ENCODE results near the gene OSTM1. TPM values are rescaled to one million over a fixed set of nuclear protein-coding genes. Genes with fewer than 3 reads are reported as not detected.
"Not testable (repeated sequence)": the region's sequence is repeated elsewhere in the genome, so short reads cannot be mapped to it uniquely, and the experiment has no call there.

The OSTM1 gene
- total RNA-seq, 2 experiments from 2014 or later: 7.1 to 7.5 TPM

DNA sequence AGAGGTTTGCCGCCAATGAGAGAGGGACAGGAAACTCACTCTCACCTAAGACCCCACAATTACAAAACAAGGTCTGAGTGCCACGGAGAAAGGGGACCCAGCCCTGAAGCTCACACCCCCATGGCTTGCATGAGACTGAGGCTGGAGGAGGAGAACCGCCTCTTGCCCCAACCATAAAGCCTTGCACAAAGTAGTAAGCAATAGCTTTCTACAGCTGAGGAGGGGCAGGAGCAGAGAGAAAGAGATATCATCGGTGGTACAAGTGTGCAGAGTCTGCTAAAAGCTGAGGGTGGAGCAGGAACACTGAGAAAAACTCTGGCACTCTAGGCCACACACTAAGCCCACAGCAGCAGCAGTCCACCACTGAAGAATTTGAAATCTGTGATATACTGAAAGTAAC is 37.7 kb downstream of the OSTM1 start:
- Mint-ChIP-seq H3K9me3 (no peaks in the 10 kb centered on the region), H3K27me3 (ENCODE audit: low read depth) (no peaks in the 10 kb centered on the region), H3K27ac (no peak overlapping the region), H3K36me3 (ENCODE audit: low read depth) (peaks cover 17% of the 10 kb centered on the region), H3K4me3 (no peak overlapping the region), H3K4me1 (ENCODE audit: low read depth) (no peaks in the 10 kb centered on the region)
- CTCF ChIA-PET: no interaction called here
- intact Hi-C loops (cut with micrococcal nuclease): no loop called here
- DNase-seq: no peak

DNA sequence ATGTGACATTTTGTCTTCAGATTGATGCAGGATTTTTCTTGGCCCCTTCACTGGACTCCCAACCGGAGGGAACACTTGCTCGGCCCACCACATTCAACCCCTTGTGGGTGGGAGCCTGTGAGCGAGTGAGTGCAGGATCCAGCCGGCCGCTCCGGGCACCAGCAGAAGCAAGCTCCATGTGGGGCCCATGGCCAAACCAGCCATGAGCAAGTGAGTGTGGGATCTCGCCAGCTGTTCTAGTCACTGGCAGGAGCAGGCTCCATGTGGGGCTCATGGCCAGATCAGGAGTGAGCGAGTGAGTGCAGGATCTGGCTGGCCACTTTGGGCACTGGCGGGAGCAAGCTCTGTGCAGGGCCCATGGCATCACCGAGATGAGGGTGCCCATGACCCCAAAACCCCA is 42.6 kb downstream of the OSTM1 start:
- H3K4me1 Mint-ChIP-seq (ENCODE audit: low read depth): no peaks in the 10 kb centered on the region
- no peak overlapping the region for H3K27ac Mint-ChIP-seq
- intact Hi-C loops (cut with micrococcal nuclease): no loop called here
- H3K27me3 Mint-ChIP-seq (ENCODE audit: low read depth): no peaks in the 10 kb centered on the region
- no peak for DNase-seq
- CTCF ChIA-PET: no interaction called here
- H3K4me3 Mint-ChIP-seq: no peak overlapping the region
- no peaks in the 10 kb centered on the region for H3K9me3 Mint-ChIP-seq
- H3K36me3 Mint-ChIP-seq (ENCODE audit: low read depth): peaks cover 4% of the 10 kb centered on the region

- H3K36me3 Mint-ChIP-seq (ENCODE audit: low read depth): peaks cover 2% of the 10 kb centered on the region
- H3K27ac Mint-ChIP-seq: no peak overlapping the region
- H3K4me3 Mint-ChIP-seq: no peak overlapping the region
- no peaks in the 10 kb centered on the region for H3K9me3 Mint-ChIP-seq
- H3K27me3 Mint-ChIP-seq (ENCODE audit: low read depth): no peaks in the 10 kb centered on the region
- intact Hi-C loops (cut with micrococcal nuclease): no loop called here
- H3K4me1 Mint-ChIP-seq (ENCODE audit: low read depth): no peaks in the 10 kb centered on the region
- CTCF ChIA-PET: interaction anchor here (0.6 kb wide), 1 partner anchor 19 kb away, joined by 4 read pairs; no protein-coding TSS in a partner anchor
- DNase-seq: no peak
Observed at GRCh38 chr6:108030211-108030610, 44.3 kb downstream of the OSTM1 start.

GRCh38 chr6:108029226-108029921 is 45.2 kb downstream of the OSTM1 start:
- Mint-ChIP-seq H3K4me3 (no peak overlapping the region), H3K27ac (no peak overlapping the region), H3K9me3 (no peaks in the 10 kb centered on the region), H3K36me3 (ENCODE audit: low read depth) (no peaks in the 10 kb centered on the region), H3K4me1 (ENCODE audit: low read depth) (no peaks in the 10 kb centered on the region), H3K27me3 (ENCODE audit: low read depth) (no peaks in the 10 kb centered on the region)
- no peak for DNase-seq
- CTCF ChIA-PET: no interaction called here
- intact Hi-C loops (cut with micrococcal nuclease): no loop called here

DNA sequence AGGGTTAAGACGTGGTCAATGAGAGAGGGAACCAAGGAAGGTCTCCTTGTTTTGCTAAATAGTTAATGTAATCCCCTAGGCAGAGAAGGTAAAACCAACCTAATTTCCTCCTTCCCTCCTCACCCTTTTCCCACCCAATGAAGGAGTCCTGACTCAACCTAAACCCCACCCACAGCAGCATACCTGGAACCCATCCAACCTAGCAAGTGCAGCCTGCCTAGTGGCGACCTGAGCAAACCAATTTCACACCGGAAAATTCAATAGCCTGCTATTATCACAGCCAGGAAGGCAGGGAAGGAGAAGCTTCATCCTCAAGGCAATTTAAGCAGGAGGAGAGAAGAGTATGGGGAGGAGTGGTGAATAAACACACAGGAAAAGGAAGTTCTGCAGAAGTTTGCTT is 46.9 kb downstream of the OSTM1 start:
- H3K27me3 Mint-ChIP-seq (ENCODE audit: low read depth): no peaks in the 10 kb centered on the region
- H3K9me3 Mint-ChIP-seq: no peaks in the 10 kb centered on the region
- CTCF ChIA-PET: no interaction called here
- H3K36me3 Mint-ChIP-seq (ENCODE audit: low read depth): peaks cover 2% of the 10 kb centered on the region
- H3K4me1 Mint-ChIP-seq (ENCODE audit: low read depth): no peaks in the 10 kb centered on the region
- intact Hi-C loops (cut with micrococcal nuclease): no loop called here
- H3K4me3 Mint-ChIP-seq: no peak overlapping the region
- H3K27ac Mint-ChIP-seq: no peak overlapping the region
- DNase-seq: no peak

DNA sequence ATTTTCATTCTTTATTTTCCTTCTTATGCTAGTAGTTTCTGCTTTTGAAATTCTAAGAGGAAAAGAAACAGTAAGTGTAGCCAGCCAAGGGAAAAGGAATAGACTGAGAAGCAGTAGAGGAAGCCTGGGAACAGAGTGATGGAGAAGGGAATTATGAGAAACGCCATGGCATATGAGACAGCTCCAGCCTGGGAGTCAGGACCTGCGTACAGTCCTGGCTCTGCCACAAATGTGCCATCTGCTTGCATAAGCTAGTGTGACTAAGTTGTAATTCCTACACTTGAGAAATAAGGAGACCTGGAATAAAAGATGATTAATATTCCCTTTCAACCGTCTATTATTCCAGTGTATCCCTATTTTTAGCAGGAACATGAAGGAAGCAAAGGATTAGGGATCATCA is 47.5 kb downstream of the OSTM1 start:
- Mint-ChIP-seq H3K27me3 (ENCODE audit: low read depth) (no peaks in the 10 kb centered on the region), H3K4me3 (no peak overlapping the region), H3K4me1 (ENCODE audit: low read depth) (no peaks in the 10 kb centered on the region), H3K9me3 (no peaks in the 10 kb centered on the region), H3K27ac (no peak overlapping the region), H3K36me3 (ENCODE audit: low read depth) (peaks cover 2% of the 10 kb centered on the region)
- intact Hi-C loops (cut with micrococcal nuclease): no loop called here
- CTCF ChIA-PET: no interaction called here
- no peak for DNase-seq

DNA sequence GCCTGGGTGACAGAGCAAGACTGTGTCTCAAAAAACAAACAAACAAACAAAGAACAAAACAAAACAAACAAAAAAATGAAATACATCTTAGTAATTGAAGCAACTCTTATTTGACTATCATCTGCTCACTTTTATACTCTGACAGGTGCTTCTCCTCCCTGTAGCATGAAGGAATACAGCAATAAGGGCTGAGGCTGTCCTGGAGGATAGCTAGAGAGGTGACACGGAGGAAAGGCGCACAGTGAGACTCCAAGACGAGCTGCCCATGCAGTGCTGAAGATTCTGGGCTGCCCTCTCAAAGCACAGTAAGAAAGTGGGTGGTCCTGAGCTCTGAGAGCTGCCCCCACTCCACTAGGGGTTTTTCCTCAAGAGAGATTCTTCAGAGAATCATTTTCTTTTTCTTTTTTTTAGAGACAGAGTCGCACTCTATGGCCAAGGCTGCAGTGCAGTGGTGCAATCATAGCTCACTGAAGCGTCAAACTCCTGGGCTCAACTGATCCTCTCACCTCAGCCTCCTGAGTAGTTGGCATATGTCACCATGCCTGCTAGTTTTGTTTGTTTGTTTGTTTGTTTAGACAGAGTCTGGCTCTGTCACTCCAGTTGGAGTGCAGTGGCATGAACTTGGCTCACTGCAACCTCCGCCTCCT is 50.0 kb downstream of the OSTM1 start:
- Mint-ChIP-seq H3K4me1 (ENCODE audit: low read depth) (no peaks in the 10 kb centered on the region), H3K27ac (no peak overlapping the region), H3K27me3 (ENCODE audit: low read depth) (no peaks in the 10 kb centered on the region), H3K36me3 (ENCODE audit: low read depth) (peaks cover 2% of the 10 kb centered on the region), H3K4me3 (no peak overlapping the region), H3K9me3 (no peaks in the 10 kb centered on the region)
- intact Hi-C loops (cut with micrococcal nuclease): no loop called here
- CTCF ChIA-PET: no interaction called here
- no peak for DNase-seq

- H3K27ac Mint-ChIP-seq: no peak overlapping the region
- CTCF ChIA-PET: no interaction called here
- peaks cover 2% of the 10 kb centered on the region for H3K36me3 Mint-ChIP-seq (ENCODE audit: low read depth)
Observed at GRCh38 chr6:108020472-108021116, 53.9 kb downstream of the OSTM1 start.

GRCh38 chr6:108016283-108016682 is 58.3 kb downstream of the OSTM1 start:
- H3K27ac Mint-ChIP-seq; DNase-seq; intact Hi-C loops (cut with micrococcal nuclease); H3K4me3 Mint-ChIP-seq; H3K36me3 Mint-ChIP-seq (ENCODE audit: low read depth); CTCF ChIA-PET; H3K9me3 Mint-ChIP-seq; H3K4me1 Mint-ChIP-seq (ENCODE audit: low read depth); H3K27me3 Mint-ChIP-seq (ENCODE audit: low read depth): not testable (repeated sequence)

More at GRCh38 chr6:108020472-108021116, 53.9 kb downstream of the OSTM1 start:
- H3K4me3 Mint-ChIP-seq: no peak overlapping the region
- intact Hi-C loops (cut with micrococcal nuclease): no loop called here
- no peaks in the 10 kb centered on the region for H3K27me3 Mint-ChIP-seq (ENCODE audit: low read depth)
- H3K9me3 Mint-ChIP-seq: no peaks in the 10 kb centered on the region
- no peaks in the 10 kb centered on the region for H3K4me1 Mint-ChIP-seq (ENCODE audit: low read depth)
- DNase-seq: no peak

DNA sequence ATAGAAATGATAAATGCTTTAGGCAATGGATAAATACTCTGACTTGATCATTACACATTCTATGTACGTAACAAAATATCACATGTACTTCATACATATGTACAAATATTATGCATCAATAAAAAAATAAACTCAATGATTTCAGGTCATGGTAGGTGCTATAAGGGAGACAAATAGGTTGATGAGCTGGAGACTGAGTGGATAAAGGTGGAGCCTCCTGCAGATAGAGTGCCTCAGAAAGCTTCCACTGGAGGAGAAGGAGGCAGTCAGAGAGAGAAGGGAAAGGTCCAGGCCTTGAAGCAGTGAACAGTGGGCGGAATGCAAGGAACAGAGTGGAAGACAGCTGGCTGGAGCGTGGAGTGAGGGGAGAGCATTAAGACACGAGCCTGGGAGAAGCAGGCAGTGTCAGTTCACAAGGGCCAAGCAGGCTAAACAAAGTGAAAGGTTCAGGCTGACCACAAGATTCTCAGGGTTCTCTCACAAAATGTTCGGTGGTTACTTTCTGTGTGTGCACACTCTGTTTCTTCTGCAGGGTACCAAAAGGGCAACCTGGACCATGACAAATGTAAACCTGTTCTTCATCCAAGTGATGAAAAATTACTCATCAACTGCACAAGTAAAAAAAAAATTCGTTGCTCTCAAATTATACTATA is 60.6 kb downstream of the OSTM1 start:
- Mint-ChIP-seq H3K4me1 (ENCODE audit: low read depth) (peaks cover 2% of the 10 kb centered on the region), H3K9me3 (peaks cover 9% of the 10 kb centered on the region), H3K4me3 (no peak overlapping the region), H3K27ac (no peak overlapping the region), H3K27me3 (ENCODE audit: low read depth) (no peaks in the 10 kb centered on the region), H3K36me3 (ENCODE audit: low read depth) (peaks cover 7% of the 10 kb centered on the region)
- DNase-seq: no peak
- CTCF ChIA-PET: no interaction called here
- intact Hi-C loops (cut with micrococcal nuclease): no loop called here

DNA sequence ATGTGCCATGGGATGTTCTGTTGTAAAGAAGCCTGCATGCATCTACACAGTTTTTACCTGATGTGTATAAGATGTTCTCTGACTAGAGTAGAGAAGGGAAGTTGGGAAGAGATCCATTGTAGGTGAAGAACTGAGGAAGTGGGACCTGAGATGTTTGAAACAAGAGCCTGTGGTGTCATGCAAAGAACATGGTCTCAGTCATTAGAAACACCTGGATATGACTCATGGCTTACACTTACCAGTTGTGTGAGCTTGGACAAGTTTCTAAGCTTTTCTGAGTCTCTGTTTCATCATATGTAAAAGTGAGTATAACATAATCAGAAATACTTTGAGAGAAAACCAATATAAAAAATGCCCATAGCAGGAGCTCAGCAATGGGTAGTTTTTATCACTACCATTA is 64.6 kb downstream of the OSTM1 start:
- Mint-ChIP-seq H3K4me1 (ENCODE audit: low read depth) (peaks cover 2% of the 10 kb centered on the region), H3K27ac (no peak overlapping the region), H3K4me3 (no peak overlapping the region), H3K27me3 (ENCODE audit: low read depth) (no peaks in the 10 kb centered on the region), H3K9me3 (peaks cover 14% of the 10 kb centered on the region), H3K36me3 (ENCODE audit: low read depth) (peaks cover 9% of the 10 kb centered on the region)
- no peak for DNase-seq
- CTCF ChIA-PET: interaction anchor here (0.8 to 1.1 kb wide), 3 partner anchors 33 to 470 kb away, joined by 3 to 6 read pairs (median 4); no protein-coding TSS in a partner anchor
- intact Hi-C loops (cut with micrococcal nuclease): no loop called here

GRCh38 chr6:108009258-108009657 is 65.3 kb downstream of the OSTM1 start:
- H3K4me3 Mint-ChIP-seq; H3K27me3 Mint-ChIP-seq (ENCODE audit: low read depth); H3K27ac Mint-ChIP-seq; H3K4me1 Mint-ChIP-seq (ENCODE audit: low read depth); intact Hi-C loops (cut with micrococcal nuclease); DNase-seq; H3K36me3 Mint-ChIP-seq (ENCODE audit: low read depth): not testable (repeated sequence)
- CTCF ChIA-PET: interaction anchor here (1.1 kb wide), 1 partner anchor 42 kb away, joined by 3 read pairs; no protein-coding TSS in a partner anchor
- peaks cover 14% of the 10 kb centered on the region for H3K9me3 Mint-ChIP-seq
